ENCODE results near the gene POMC. TPM values are rescaled to one million over a fixed set of nuclear protein-coding genes. Genes with fewer than 3 reads are reported as not detected.
A peak's percentile ranks its signal among the peaks of the same experiment; 100 is the strongest.

The POMC gene
- total and polyA plus RNA-seq, 2 of the 13 experiments (the other 11 are each of a cell fraction or from before 2014, with no cell fraction given): not detected

GRCh38 chr2:25204190-25204838, 35.9 kb upstream of the POMC start (continued):
- no peak for TF ChIP-seq ZSCAN22 (CRISPR knock-in tag; IDR thresholded peaks at IDR 0.05)
- TF ChIP-seq SALL1 (CRISPR knock-in tag; IDR thresholded peaks at IDR 0.05): no peak
- TF ChIP-seq ZNF10 (CRISPR knock-in tag; IDR thresholded peaks at IDR 0.05; ENCODE audit: borderline replicate concordance, low read depth): no peak
- no peak for TF ChIP-seq DNMT3B (CRISPR knock-in tag; conservative IDR thresholded peaks at IDR 0.05)
- TF ChIP-seq KLF13 (CRISPR knock-in tag; IDR thresholded peaks at IDR 0.05): no peak
- TF ChIP-seq NCOR1 (IDR thresholded peaks at IDR 0.05; ENCODE audit: borderline replicate concordance, low read length): no peak
- TF ChIP-seq NR2F2 (IDR thresholded peaks at IDR 0.05; ENCODE audit: borderline replicate concordance, low read depth): no peak
- TF ChIP-seq ZNF570 (CRISPR knock-in tag; IDR thresholded peaks at IDR 0.05; ENCODE audit: borderline replicate concordance): no peak
- no peak for TF ChIP-seq RBAK (CRISPR knock-in tag; IDR thresholded peaks at IDR 0.05)
- no peak for TF ChIP-seq ZNF644 (CRISPR knock-in tag; IDR thresholded peaks at IDR 0.05; ENCODE audit: low read depth)
- TF ChIP-seq MIER2 (CRISPR knock-in tag; IDR thresholded peaks at IDR 0.05): no peak

DNA sequence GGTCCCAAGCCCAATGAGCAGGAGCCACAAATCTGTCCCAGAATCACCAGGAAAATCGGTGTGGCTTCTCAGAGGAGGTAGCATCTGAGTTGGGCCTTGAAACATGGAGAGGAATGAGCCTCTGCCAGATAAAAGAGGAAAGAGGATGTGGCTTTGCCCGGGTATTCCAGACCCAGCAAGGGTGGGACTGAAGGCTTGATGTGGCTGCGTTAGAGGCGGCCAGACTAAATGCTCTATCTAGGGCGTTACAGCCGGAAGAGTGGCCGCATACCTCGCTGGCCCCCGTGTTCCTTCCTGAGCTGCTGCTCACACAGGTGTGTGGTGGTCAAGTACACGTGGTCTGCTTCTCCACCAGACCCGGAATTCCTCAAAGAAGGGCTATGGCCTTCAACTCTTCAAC, 33.9 kb upstream of the POMC start:
- Histone ChIP-seq H3K9ac (ENCODE audit: insufficient read depth, low read depth, low read length) (no peak overlapping the region), H3K4me3 (replicated peaks in 1 of 3; ENCODE audit: insufficient read depth in 1 of 3, low read depth in 2 of 3, low read length in 3 of 3) (no peak overlapping the region), H3K4me1 (ENCODE audit: insufficient read depth, low read length) (peaks cover 11% of the 10 kb centered on the region), H3K4me2 (ENCODE audit: low read depth, low read length) (no peak overlapping the region), H3K9me3 (ENCODE audit: low read length) (no peaks in the 10 kb centered on the region), H4K20me1 (ENCODE audit: insufficient read depth, low read length) (no peaks in the 10 kb centered on the region), H2AFZ (ENCODE audit: low read length) (no peak overlapping the region), H3K27ac (ENCODE audit: extremely low read length, insufficient read depth, low read length) (no peak overlapping the region), H3K36me3 (replicated peaks in 1 of 2; ENCODE audit: control insufficient read depth in 1 of 2, insufficient read depth in 2 of 2, low read length in 2 of 2) (no peaks in the 10 kb centered on the region), H3K79me2 (ENCODE audit: insufficient read depth, low read length) (no peaks in the 10 kb centered on the region), H3K27me3 (ENCODE audit: control insufficient read depth in 1 of 2, insufficient read depth in 2 of 2, low read length in 2 of 2) (peaks cover 3 to 9% of the 10 kb centered on the region in 2 experiments; a peak in 3 of 5 replicates)
- CTCF ChIA-PET (ENCODE audit: low intra/inter-chr PET ratio, low total read pairs): no interaction called here
- 49% methylated on average over 11 of the region's 11 CpGs for WGBS (ENCODE audit: low lambda C conversion rate)
- in situ Hi-C loops (cut with HindIII; ENCODE audit: extremely low pct_ligation_motif_present, low pct_unique_long_range_greater_than_20kb): no loop called here
- TF ChIP-seq, protein P1, sequence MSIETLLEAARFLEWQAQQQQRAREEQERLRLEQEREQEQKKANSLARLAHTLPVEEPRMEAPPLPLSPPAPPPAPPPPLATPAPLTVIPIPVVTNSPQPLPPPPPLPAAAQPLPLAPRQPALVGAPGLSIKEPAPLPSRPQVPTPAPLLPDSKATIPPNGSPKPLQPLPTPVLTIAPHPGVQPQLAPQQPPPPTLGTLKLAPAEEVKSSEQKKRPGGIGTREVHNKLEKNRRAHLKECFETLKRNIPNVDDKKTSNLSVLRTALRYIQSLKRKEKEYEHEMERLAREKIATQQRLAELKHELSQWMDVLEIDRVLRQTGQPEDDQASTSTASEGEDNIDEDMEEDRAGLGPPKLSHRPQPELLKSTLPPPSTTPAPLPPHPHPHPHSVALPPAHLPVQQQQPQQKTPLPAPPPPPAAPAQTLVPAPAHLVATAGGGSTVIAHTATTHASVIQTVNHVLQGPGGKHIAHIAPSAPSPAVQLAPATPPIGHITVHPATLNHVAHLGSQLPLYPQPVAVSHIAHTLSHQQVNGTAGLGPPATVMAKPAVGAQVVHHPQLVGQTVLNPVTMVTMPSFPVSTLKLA (IDR thresholded peaks at IDR 0.05): peak; percentile 77
- TF ChIP-seq ZMYM3 (CRISPR knock-in tag; IDR thresholded peaks at IDR 0.05): no peak
- DNase-seq (ENCODE audit: low spot score): no peak
- no TSS peak for BruUV-seq (replicated peaks)
- no peak; the same call in 2 of the 3 replicates for ATAC-seq
- intact Hi-C loops (cut with micrococcal nuclease; ENCODE audit: unreplicated experiment): no loop called here
- FAIRE-seq: no peak
- POLR2A ChIA-PET: no interaction called here

All from HepG2 (cell line).